Ascending aorta (tissue), 2 donors: ENCODE data around the gene GH2. TPM values are rescaled to one million over a fixed set of nuclear protein-coding genes. Genes with fewer than 3 reads are reported as not detected.

Source experiments
- DNase-seq, 2 donors: peaks; one replicate each; pipeline ENCODE4 v3.0.0-alpha.2; 2019; ENCODE audit warnings: low spot score in 2 of 2
- H3K27ac ChIP-seq, 2 donors: fragments of 200-600 bp; sonication (generic); one replicate each; pipeline ENCODE4 v1.5.1; 2016 to 2017; ENCODE audit warnings: mild to moderate bottlenecking in 1 of 2
- H3K27me3 ChIP-seq: fragments of 200-600 bp; sonication (generic); one replicate; pipeline ENCODE4 v1.5.1; 2017
- H3K36me3 ChIP-seq, 2 donors: fragments of 200-600 bp; sonication (generic); one replicate each; pipeline ENCODE4 v1.5.1; 2016
- H3K4me1 ChIP-seq, 2 donors: fragments of 200-600 bp; sonication (generic); one replicate each; pipeline ENCODE4 v1.5.1; 2016 to 2017; ENCODE audit warnings: mild to moderate bottlenecking in 1 of 2
- H3K4me3 ChIP-seq, 2 donors: fragments of 200-600 bp; sonication (generic); one replicate each; pipeline ENCODE4 v1.5.1; 2016 to 2017; ENCODE audit warnings: mild to moderate bottlenecking in 1 of 2
- H3K9me3 ChIP-seq, 2 donors: fragments of 200-600 bp; sonication (generic); one replicate each; pipeline ENCODE4 v1.5.1; 2016
- intact Hi-C: fragments of 100-400 bp; cut with DNase I; formaldehyde crosslinking; loops from one replicate; pipeline ENCODE4 v1.15.1; 2023
- total RNA-seq: library from RNA; depleted of rRNA; stranded (reverse); fragments of >200 nt; gene quantifications from one replicate; pipeline ENCODE4 v1.1.0, GENCODE V29; 2016
- TF ChIP-seq, protein P1 (sequence below), 3 experiments: fragments of 200-600 bp in 2 of 3; fragments of 450-650 bp in 1 of 3; sonication (generic) in 2 of 3; IDR thresholded peaks; one replicate each; pipeline ENCODE4 v1.5.1; 2016 to 2019; ENCODE audit warnings: antibody characterized with exemption in 3 of 3, mild to moderate bottlenecking in 1 of 3, moderate library complexity in 1 of 3

Gene GH2
- total RNA-seq, 1 donor from 2014 or later = not detected

- Histone ChIP-seq H3K27ac (peak within 1 kb of the TSS; percentile 89 to 97), H3K27me3 (no peaks in the 10 kb centered on the region), H3K9me3 (no peaks in the 10 kb centered on the region), H3K36me3 (no peaks in the 10 kb centered on the region), H3K4me3 (peak within 1 kb of the TSS; percentile 83 to 98), H3K4me1 (peaks cover 28 to 45% of the 10 kb centered on the region in 2 donors)
- TF ChIP-seq, protein P1, sequence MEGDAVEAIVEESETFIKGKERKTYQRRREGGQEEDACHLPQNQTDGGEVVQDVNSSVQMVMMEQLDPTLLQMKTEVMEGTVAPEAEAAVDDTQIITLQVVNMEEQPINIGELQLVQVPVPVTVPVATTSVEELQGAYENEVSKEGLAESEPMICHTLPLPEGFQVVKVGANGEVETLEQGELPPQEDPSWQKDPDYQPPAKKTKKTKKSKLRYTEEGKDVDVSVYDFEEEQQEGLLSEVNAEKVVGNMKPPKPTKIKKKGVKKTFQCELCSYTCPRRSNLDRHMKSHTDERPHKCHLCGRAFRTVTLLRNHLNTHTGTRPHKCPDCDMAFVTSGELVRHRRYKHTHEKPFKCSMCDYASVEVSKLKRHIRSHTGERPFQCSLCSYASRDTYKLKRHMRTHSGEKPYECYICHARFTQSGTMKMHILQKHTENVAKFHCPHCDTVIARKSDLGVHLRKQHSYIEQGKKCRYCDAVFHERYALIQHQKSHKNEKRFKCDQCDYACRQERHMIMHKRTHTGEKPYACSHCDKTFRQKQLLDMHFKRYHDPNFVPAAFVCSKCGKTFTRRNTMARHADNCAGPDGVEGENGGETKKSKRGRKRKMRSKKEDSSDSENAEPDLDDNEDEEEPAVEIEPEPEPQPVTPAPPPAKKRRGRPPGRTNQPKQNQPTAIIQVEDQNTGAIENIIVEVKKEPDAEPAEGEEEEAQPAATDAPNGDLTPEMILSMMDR (IDR thresholded peaks at IDR 0.05) = peak in 1 of 3 experiments; percentile 9
- peak; percentile 92 to 99 for DNase-seq
- intact Hi-C loops = loop anchor here (1.0 kb wide), 2 partner anchors 15 to 69 kb away; partner anchors contain the start of genes CCDC47, FTSJ3 and PSMC5
These were observed 39.0 kb downstream of the GH2 start, which contains the start of gene SMARCD2 for GRCh38 chr17:63842540-63843386. Gene SMARCD2 (minus strand): TSS chr17:63842685. CDS start chr17:63842674, 11 bp downstream.

- Histone ChIP-seq H3K4me1 (peaks cover 34 to 51% of the 10 kb centered on the region in 2 donors), H3K27me3 (no peaks in the 10 kb centered on the region), H3K27ac (peak overlapping the region; percentile 89 to 97), H3K9me3 (no peaks in the 10 kb centered on the region), H3K4me3 (peak overlapping the region; percentile 83 to 98), H3K36me3 (peaks cover 3 to 4% of the 10 kb centered on the region in 2 donors)
- intact Hi-C loops = loop anchor here (1.0 kb wide), 1 partner anchor 69 kb away; the partner anchor contains the start of gene CCDC47
- peak in 1 of 2 donors; percentile 77 for DNase-seq
- TF ChIP-seq, protein P1 (IDR thresholded peaks at IDR 0.05) = no peak
These were observed 39.6 kb downstream of the GH2 start for GRCh38 chr17:63842173-63842539.

DNA sequence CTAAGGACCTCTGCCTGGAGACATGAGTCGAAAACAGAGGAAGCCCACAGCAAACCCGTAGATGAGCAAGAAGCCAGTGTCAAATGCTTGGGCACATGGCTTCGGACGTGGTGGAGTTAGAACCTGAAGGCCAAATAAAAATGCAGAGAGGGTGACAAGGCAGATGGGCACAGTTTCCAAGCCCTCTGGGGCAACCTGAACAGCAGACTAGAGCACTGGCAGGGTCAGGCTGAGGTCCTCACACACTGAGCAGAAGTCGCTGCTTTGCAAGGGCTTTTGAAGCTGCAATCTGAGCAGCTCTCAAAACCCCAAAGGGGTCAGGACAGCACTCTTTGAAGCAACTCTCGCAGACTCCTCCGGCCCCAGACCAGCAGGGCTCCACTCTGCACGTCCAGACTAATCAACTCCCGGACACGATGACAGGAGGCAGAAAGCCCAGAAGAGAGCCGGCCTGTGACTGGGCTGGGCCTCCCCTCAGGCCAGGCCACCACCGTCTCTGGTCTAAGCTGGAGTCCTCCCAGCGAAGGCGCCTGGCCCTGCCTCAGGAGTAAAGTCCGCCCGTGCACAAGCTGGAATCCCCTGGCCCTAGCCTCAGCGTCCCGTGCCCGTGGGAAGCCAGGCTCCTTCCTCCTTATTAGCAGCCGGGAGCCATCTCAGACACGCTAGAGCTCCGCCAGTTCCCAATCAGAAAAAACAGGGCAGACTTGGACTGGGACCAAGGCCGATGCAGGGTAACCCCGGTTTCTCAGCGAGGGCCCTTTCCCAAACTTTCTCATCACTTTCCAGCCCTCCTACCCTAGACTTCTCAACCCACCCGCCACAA is 40.2 kb downstream of the GH2 start:
- Histone ChIP-seq H3K4me3 (peak overlapping the region; percentile 83 to 98), H3K4me1 (peaks cover 34 to 52% of the 10 kb centered on the region in 2 donors), H3K9me3 (no peaks in the 10 kb centered on the region), H3K27me3 (no peaks in the 10 kb centered on the region), H3K36me3 (peaks cover 9% of the 10 kb centered on the region in 2 donors), H3K27ac (peak overlapping the region; percentile 89 to 97)
- TF ChIP-seq, protein P1 (IDR thresholded peaks at IDR 0.05) = no peak
- intact Hi-C loops = loop anchor here (1.0 kb wide), 1 partner anchor 68 kb away; the partner anchor contains the start of gene CCDC47
- peak in 1 of 2 donors; percentile 81 for DNase-seq

DNA sequence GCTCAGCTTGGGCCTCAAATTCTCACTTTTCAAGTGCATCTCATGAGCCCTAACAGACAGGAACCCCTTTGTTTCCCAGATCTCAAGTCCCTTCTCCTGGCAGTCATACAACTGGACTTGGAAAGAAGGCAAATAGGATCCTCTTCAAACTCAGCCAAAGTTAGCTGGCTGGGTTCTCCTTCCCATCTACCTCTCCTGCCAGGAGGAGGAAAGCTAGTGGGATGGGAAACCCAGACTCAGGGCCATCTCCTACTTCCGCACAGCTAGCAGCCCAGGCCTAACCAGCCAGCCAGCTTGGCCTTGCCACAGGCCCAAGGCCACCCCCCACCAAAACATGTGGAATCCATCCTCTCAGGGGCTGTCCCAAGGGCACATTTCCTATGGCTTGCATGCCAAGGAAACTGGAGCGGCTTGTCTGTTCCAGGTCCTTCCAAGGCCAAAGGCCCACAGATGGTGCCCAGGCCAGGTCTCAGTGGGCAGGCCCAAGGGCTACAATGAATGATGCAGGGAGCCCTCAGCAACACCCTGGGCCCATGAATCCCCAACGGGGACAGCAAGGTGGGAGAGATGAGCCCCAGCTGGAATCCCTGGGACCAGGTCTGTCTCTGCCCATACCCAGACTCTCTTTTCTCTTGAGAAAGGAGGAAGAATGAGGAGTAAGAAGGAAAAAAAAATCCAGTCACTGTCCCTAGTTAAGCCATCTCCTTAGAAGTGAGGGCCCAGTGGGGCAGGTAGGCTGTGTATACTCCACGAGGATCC is 41.0 kb downstream of the GH2 start:
- intact Hi-C loops = no loop called here
- peak overlapping the region; percentile 89 to 97 for H3K27ac ChIP-seq
- no peaks in the 10 kb centered on the region for H3K9me3 ChIP-seq
- TF ChIP-seq, protein P1 (IDR thresholded peaks at IDR 0.05) = no peak
- H3K27me3 ChIP-seq = no peaks in the 10 kb centered on the region
- peaks cover 34 to 52% of the 10 kb centered on the region in 2 donors for H3K4me1 ChIP-seq
- peaks cover 13 to 16% of the 10 kb centered on the region in 2 donors for H3K36me3 ChIP-seq
- DNase-seq = no peak
- peak overlapping the region; percentile 83 to 98 for H3K4me3 ChIP-seq
